ENCODE measurements around the gene PIP4K2A. TPM values are rescaled to one million over a fixed set of nuclear protein-coding genes. Genes with fewer than 3 reads are reported as not detected.
"Not testable (repeated sequence)": the region's sequence is repeated elsewhere in the genome, so short reads cannot be mapped to it uniquely, and the experiment has no call there.

PIP4K2A gene
- total RNA-seq, 1 donor from 2014 or later = 28.6 TPM

DNA sequence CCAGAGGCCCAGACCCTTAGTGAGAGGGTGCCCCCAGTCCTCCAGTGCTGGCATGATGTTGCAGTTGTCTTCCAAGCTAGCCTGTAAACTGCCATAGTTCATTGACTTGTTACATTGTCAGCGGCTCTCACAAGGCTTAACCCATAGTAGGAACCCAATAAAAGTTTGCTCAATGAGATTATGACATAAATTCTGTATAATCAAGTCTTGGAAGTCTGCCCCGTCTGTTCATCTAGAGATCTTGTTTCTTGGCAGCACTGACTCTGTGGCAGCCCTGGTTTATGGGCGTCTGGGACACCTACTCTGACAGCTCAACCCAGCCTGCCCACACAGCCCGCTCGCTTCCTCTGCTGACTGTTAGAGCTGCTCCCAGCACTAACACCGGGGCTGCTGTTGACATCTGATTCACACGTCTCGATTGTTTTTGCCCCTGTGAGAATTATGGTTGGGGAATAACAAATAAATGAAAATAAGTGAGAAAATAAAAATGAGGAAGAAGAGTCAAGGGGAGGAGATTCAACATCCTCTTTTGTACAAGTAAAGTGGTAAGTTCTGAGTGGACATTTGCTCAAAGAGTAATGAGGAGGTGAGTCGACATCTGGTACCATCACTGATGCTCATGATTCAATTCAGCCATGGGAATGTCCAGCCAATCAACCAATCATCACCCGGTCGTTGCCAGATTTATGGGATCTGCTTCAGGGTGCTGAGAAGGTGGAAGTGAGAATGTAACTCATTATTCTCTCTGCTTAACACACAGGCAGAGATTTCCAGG is 208.3 kb downstream of the PIP4K2A start:
- no peak overlapping the region for H3K4me3 ChIP-seq (ENCODE audit: low read depth, low read length)
- no peak for DNase-seq (ENCODE audit: low read depth)
- TF ChIP-seq, protein P1, sequence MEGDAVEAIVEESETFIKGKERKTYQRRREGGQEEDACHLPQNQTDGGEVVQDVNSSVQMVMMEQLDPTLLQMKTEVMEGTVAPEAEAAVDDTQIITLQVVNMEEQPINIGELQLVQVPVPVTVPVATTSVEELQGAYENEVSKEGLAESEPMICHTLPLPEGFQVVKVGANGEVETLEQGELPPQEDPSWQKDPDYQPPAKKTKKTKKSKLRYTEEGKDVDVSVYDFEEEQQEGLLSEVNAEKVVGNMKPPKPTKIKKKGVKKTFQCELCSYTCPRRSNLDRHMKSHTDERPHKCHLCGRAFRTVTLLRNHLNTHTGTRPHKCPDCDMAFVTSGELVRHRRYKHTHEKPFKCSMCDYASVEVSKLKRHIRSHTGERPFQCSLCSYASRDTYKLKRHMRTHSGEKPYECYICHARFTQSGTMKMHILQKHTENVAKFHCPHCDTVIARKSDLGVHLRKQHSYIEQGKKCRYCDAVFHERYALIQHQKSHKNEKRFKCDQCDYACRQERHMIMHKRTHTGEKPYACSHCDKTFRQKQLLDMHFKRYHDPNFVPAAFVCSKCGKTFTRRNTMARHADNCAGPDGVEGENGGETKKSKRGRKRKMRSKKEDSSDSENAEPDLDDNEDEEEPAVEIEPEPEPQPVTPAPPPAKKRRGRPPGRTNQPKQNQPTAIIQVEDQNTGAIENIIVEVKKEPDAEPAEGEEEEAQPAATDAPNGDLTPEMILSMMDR (conservative IDR thresholded peaks at IDR 0.05; ENCODE audit: low read depth, low read length) = no peak

DNA sequence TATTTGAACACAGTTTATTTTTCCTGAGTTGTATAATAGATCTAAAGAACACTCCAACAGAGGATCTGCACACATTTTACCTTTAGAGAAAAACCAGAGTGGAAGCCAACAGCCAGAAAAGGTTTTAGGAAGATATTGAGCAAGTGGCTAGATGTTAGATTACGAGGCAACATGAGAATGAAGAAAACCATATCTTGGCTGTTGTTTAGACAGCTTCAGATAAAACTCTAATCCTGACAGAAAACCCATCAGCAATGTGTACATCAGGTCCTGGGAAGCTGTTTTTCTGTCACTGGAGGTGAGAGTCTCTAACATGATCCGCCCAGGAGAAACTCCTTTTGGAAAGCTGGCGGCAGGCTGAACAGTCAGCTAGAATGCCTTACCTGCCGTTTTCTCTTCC is 209.6 kb downstream of the PIP4K2A start:
- no peak for DNase-seq (ENCODE audit: low read depth)
- no peak overlapping the region for H3K4me3 ChIP-seq (ENCODE audit: low read depth, low read length)
- TF ChIP-seq, protein P1 (conservative IDR thresholded peaks at IDR 0.05; ENCODE audit: low read depth, low read length) = no peak

DNA sequence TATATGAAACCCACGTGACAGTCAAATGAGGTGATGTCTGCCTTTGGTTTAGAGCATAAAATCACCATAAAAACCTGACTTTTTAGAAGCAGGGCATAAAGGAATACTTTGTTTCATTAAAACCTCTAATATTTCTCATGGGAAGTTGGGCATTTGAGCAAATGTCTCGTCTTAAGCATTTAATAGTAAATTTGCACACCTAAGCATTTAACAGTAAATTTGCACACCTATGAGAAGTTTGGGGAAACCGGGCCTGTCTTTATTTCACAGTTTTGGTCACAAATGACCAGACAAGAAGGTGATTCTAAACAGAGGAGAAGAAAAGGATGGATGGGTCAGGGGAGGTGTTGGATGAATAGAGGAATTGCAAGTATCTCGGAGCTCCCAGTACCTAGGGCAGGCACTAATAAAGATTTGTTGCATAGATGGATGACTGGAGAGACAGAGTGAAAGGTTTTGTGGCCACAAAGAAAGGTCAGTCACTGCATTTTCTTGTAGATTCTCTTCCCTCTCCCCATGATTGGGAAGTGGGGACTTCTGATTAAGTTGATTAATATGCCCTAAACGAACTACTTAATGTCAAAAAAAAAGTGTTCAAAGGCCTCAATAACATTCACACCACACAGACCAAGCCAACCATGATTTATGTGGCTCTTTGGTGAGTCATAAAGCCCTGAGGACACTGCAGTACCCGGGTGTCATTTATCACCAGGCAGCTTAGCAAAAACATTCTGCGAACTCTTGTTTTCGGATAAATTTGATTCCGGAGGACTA is 210.9 kb downstream of the PIP4K2A start:
- H3K4me3 ChIP-seq (ENCODE audit: low read depth, low read length) = no peak overlapping the region
- TF ChIP-seq, protein P1 (conservative IDR thresholded peaks at IDR 0.05; ENCODE audit: low read depth, low read length) = no peak
- no peak for DNase-seq (ENCODE audit: low read depth)

DNA sequence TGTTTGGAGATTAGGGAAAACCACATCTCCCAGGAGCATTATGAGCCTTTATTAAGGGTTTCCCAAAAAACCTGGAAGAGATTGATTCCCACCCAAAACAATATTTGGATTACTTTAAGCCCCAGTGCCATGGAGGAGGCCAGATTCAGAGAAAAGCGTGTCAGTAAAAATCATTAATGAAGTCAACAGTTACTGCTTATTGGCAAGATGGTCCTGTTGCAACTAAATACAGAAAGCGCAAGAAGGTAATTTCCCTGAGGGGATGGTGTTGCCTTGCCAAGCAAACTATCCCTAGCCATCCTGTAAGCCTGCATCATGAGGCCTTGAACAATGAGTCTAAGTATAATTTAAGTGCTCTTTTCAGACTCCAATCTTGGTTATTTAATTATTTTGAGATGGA is 212.5 kb downstream of the PIP4K2A start:
- no peak for DNase-seq (ENCODE audit: low read depth)
- no peak overlapping the region for H3K4me3 ChIP-seq (ENCODE audit: low read depth, low read length)
- TF ChIP-seq, protein P1 (conservative IDR thresholded peaks at IDR 0.05; ENCODE audit: low read depth, low read length) = no peak

DNA sequence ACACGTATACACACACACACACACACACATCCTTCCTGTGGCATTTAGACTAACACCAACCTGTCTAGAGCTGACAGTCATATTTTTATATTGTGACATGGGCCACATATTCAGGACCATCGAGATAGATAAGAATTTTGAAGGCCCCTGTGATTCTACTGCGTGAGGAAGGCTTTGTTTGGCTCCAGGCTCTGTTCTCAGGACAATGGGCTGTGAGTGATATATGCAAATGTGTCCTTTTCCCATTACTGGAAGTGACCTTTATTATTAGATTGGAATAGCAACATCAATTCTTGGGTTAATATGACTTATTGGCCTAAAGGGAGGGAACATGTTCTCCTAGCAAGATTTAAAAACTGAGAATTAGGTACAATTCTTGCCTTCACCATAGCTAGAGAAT is 213.0 kb downstream of the PIP4K2A start:
- no peak overlapping the region for H3K4me3 ChIP-seq (ENCODE audit: low read depth, low read length)
- TF ChIP-seq, protein P1 (conservative IDR thresholded peaks at IDR 0.05; ENCODE audit: low read depth, low read length) = no peak
- DNase-seq (ENCODE audit: low read depth) = no peak

DNA sequence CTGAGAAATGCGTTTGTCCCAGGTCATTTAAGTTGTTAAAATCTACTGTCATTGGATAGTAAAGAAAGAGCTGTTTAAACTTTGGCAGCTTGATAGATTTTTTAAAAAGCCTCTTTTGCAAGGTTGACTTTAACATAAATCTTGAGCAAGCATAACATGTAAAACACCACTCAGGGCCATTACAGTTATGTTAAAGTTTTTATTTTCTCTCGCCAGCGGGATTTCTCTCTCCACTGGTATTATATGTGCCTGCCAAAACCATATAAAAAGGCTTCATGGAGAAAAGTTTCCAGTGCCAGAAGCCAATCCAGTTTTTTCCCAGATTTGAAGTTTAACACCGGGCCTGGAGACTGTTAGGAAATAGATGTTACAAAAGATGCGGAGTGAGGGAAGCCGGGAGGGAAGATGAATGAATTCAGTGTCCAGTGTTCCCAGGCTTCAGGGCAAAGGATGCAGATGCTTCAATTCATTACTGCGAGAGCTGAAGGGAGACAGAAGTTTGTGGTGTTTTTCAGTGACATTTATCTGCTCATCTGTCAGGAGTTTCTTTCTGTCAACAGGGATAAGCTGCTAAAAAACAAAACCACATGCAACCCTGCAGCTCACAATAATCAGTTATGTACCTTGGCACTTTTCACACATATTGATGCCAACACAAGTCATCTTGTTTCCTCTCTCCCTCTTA is 213.6 kb downstream of the PIP4K2A start:
- no peak overlapping the region for H3K4me3 ChIP-seq (ENCODE audit: low read depth, low read length)
- TF ChIP-seq, protein P1 (conservative IDR thresholded peaks at IDR 0.05; ENCODE audit: low read depth, low read length) = no peak
- DNase-seq (ENCODE audit: low read depth) = no peak

DNA sequence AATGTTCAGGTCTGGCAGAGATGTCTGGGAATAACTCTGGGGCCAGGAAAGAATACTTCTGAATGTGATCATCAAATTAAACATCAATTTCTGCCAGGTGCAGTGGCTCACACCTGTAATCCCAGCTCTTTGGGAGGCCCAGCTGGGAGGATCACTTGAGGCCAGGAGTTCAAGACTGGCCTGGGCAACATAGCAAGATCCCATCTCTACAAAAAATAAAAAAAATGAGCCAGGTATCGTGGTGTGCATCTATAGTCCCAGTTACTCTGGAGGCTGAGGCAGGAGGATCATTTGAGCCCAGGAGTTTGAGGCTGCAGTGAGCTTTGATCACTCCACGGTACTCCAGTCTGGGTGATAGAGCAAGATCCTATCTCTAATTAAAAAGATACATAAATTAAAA is 214.4 kb downstream of the PIP4K2A start:
- not testable (repeated sequence) for DNase-seq (ENCODE audit: low read depth); H3K4me3 ChIP-seq (ENCODE audit: low read depth, low read length)

Data from epithelial cell of proximal tubule (primary cell).